Endodermal cell (in vitro differentiated cells): ENCODE measurements around the gene ZNG1A. TPM values are rescaled to one million over a fixed set of nuclear protein-coding genes. Genes with fewer than 3 reads are reported as not detected.

ENCODE experiments used
- DNase-seq: peaks from one replicate; pipeline ENCODE4 v3.0.0-alpha.2; 2017
- H3K27ac ChIP-seq: 2 replicates; pipeline ENCODE4 v1.5.1; 2013; ENCODE audit warnings: mild to moderate bottlenecking, low read depth, low read length, moderate library complexity
- H3K27me3 ChIP-seq: 2 replicates; pipeline ENCODE4 v1.6.1; 2013; ENCODE audit warnings: mild to moderate bottlenecking, low read length, moderate library complexity; ENCODE audit not compliant: insufficient read depth, control insufficient read depth, poor library complexity, severe bottlenecking
- H3K36me3 ChIP-seq: 2 replicates; pipeline ENCODE4 v1.7.0; 2013; ENCODE audit warnings: mild to moderate bottlenecking, low read length, moderate library complexity; ENCODE audit not compliant: control insufficient read depth, insufficient read depth
- H3K4me1 ChIP-seq: one replicate; pipeline ENCODE4 v1.7.0; 2013; ENCODE audit warnings: low read length; ENCODE audit not compliant: control insufficient read depth, insufficient read depth
- H3K4me3 ChIP-seq: 2 replicates; pipeline ENCODE4 v1.5.1; 2013; ENCODE audit warnings: mild to moderate bottlenecking, low read length, moderate library complexity
- H3K9ac ChIP-seq: 2 replicates; pipeline ENCODE4 v1.6.1; 2013; ENCODE audit warnings: mild to moderate bottlenecking, low read length, moderate library complexity; ENCODE audit not compliant: poor library complexity, severe bottlenecking; ENCODE audit errors: extremely low read depth
- H3K9me3 ChIP-seq: 2 replicates; pipeline ENCODE4 v1.6.1; 2013; ENCODE audit warnings: mild to moderate bottlenecking, low read length, moderate library complexity; ENCODE audit not compliant: control insufficient read depth
- H3K27ac Mint-ChIP-seq: 2 replicates; pipeline ENCODE4 v1.8.0; 2020; ENCODE audit warnings: mixed read lengths
- H3K27me3 Mint-ChIP-seq: 2 replicates; pipeline ENCODE4 v1.8.0; 2021; ENCODE audit warnings: mild to moderate bottlenecking, mixed read lengths; ENCODE audit not compliant: insufficient read depth
- H3K36me3 Mint-ChIP-seq: 2 replicates; pipeline ENCODE4 v1.8.0; 2020; ENCODE audit warnings: low read depth, mixed read lengths
- H3K4me1 Mint-ChIP-seq: 2 replicates; pipeline ENCODE4 v1.8.0; 2020; ENCODE audit warnings: mixed read lengths
- H3K4me3 Mint-ChIP-seq: 2 replicates; pipeline ENCODE4 v1.8.0; 2020; ENCODE audit warnings: mild to moderate bottlenecking, moderate library complexity, mixed read lengths
- H3K9me3 Mint-ChIP-seq: 2 replicates; pipeline ENCODE4 v1.8.0; 2020; ENCODE audit warnings: mild to moderate bottlenecking, mixed read lengths
- WGBS, 2 experiments: methylation state at CpG; one replicate each; pipeline versions ENCODE4 v1.1.5 to v1.1.7; 2013; ENCODE audit warnings: missing lambda C conversion rate in 2 of 2, mixed read lengths in 1 of 2; ENCODE audit not compliant: insufficient coverage in 1 of 2, insufficient read length in 1 of 2; 5-methylcytosine and 5-hydroxymethylcytosine counted together
- total RNA-seq, 2 donors: library from RNA; stranded (reverse); fragmentation: NEBNext Ultra II Directional in 1 of 2; extraction: Animal tissue kit (Norgen Biotek cat#: 25700) in 1 of 2; gene quantifications; 2 replicates in 1 of 2; 3 replicates in 1 of 2; pipeline ENCODE4 v1.2.1, GENCODE V29; 2021
- TF ChIP-seq, protein P1 (sequence below): fragments of 200-600 bp; sonication (generic); conservative IDR thresholded peaks from 2 replicates; pipeline ENCODE4 v1.5.0; 2021; ENCODE audit warnings: antibody characterized with exemption, mild to moderate bottlenecking

ZNG1A gene
- total RNA-seq, 2 donors from 2014 or later = 45.7 to 68.5 TPM

- peaks cover 2% of the 10 kb centered on the region for H3K9me3 Mint-ChIP-seq
- no peak overlapping the region for H3K9ac ChIP-seq
- peaks cover 14% of the 10 kb centered on the region for H3K4me1 Mint-ChIP-seq
- peaks cover 18% of the 10 kb centered on the region for H3K27me3 Mint-ChIP-seq
- H3K9me3 ChIP-seq = no peaks in the 10 kb centered on the region
- H3K27ac ChIP-seq = no peak overlapping the region
- H3K4me3 ChIP-seq = no peak overlapping the region
- no peaks in the 10 kb centered on the region for H3K4me1 ChIP-seq
- no peaks in the 10 kb centered on the region for H3K36me3 ChIP-seq
- WGBS, 2 experiments = 88 to 93% methylated on average over 3 of the region's 3 CpGs
- DNase-seq = no peak
- no peak overlapping the region for H3K27ac Mint-ChIP-seq
- H3K27me3 ChIP-seq = peaks cover 7% of the 10 kb centered on the region
- H3K36me3 Mint-ChIP-seq = no peaks in the 10 kb centered on the region
- H3K4me3 Mint-ChIP-seq = no peak overlapping the region
- TF ChIP-seq, protein P1, sequence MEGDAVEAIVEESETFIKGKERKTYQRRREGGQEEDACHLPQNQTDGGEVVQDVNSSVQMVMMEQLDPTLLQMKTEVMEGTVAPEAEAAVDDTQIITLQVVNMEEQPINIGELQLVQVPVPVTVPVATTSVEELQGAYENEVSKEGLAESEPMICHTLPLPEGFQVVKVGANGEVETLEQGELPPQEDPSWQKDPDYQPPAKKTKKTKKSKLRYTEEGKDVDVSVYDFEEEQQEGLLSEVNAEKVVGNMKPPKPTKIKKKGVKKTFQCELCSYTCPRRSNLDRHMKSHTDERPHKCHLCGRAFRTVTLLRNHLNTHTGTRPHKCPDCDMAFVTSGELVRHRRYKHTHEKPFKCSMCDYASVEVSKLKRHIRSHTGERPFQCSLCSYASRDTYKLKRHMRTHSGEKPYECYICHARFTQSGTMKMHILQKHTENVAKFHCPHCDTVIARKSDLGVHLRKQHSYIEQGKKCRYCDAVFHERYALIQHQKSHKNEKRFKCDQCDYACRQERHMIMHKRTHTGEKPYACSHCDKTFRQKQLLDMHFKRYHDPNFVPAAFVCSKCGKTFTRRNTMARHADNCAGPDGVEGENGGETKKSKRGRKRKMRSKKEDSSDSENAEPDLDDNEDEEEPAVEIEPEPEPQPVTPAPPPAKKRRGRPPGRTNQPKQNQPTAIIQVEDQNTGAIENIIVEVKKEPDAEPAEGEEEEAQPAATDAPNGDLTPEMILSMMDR = no peak
Measured at GRCh38 chr9:212297-212696, 33.4 kb upstream of the ZNG1A start.

- no peak overlapping the region for H3K27ac ChIP-seq
- H3K4me3 ChIP-seq = no peak overlapping the region
- H3K4me1 ChIP-seq = no peaks in the 10 kb centered on the region
- no peak overlapping the region for H3K4me3 Mint-ChIP-seq
- DNase-seq = no peak
- H3K9me3 ChIP-seq = no peaks in the 10 kb centered on the region
- peaks cover 15% of the 10 kb centered on the region for H3K27me3 Mint-ChIP-seq
- H3K27ac Mint-ChIP-seq = no peak overlapping the region
- peaks cover 2% of the 10 kb centered on the region for H3K9me3 Mint-ChIP-seq
- no peaks in the 10 kb centered on the region for H3K36me3 ChIP-seq
- no peak overlapping the region for H3K9ac ChIP-seq
- peaks cover 7% of the 10 kb centered on the region for H3K4me1 Mint-ChIP-seq
- WGBS, 2 experiments = 72 to 93% methylated on average over 3 to 5 of the region's 5 CpGs
- H3K36me3 Mint-ChIP-seq = no peaks in the 10 kb centered on the region
- H3K27me3 ChIP-seq = peaks cover 7% of the 10 kb centered on the region
- TF ChIP-seq, protein P1 = no peak
Measured at GRCh38 chr9:211557-211956, 32.7 kb upstream of the ZNG1A start.

- Mint-ChIP-seq H3K9me3 (peaks cover 2% of the 10 kb centered on the region), H3K4me1 (peaks cover 4% of the 10 kb centered on the region), H3K36me3 (no peaks in the 10 kb centered on the region), H3K27me3 (peaks cover 12% of the 10 kb centered on the region), H3K4me3 (no peak overlapping the region), H3K27ac (no peak overlapping the region)
- H3K4me1 ChIP-seq = no peaks in the 10 kb centered on the region
- peaks cover 7% of the 10 kb centered on the region for H3K27me3 ChIP-seq
- no peak overlapping the region for H3K9ac ChIP-seq
- no peak for DNase-seq
- H3K36me3 ChIP-seq = no peaks in the 10 kb centered on the region
- 90 to 93% methylated on average over 7 of the region's 7 CpGs for WGBS, 2 experiments
- TF ChIP-seq, protein P1 = no peak
- no peaks in the 10 kb centered on the region for H3K9me3 ChIP-seq
- no peak overlapping the region for H3K4me3 ChIP-seq
- no peak overlapping the region for H3K27ac ChIP-seq
Measured at GRCh38 chr9:211036-211435, 32.2 kb upstream of the ZNG1A start.
